Stimulated activated CD4-positive, alpha-beta T cell treated with anti-CD3 and anti-CD28 coated beads, Interleukin-15, amount 100 ng/mL, for 48 hours (primary cell): ENCODE results near the gene MGAT4C.
"Not testable (repeated sequence)": the region's sequence is repeated elsewhere in the genome, so short reads cannot be mapped to it uniquely, and the experiment has no call there.

Experiments
- DNase-seq, 2 donors: peaks; one replicate each; pipeline ENCODE4 v3.0.0-alpha.2; 2020; ENCODE audit warnings: low read depth in 2 of 2

Gene MGAT4C

GRCh38 chr12:86256163-86256562 lies at the start of gene MGAT4C:
MGAT4C (minus strand) TSS chr12:86256391.
- DNase-seq: no peak

GRCh38 chr12:86296396-86296795 lies 40.2 kb upstream of the MGAT4C start:
- not testable (repeated sequence) for DNase-seq

- DNase-seq: no peak
Measured at GRCh38 chr12:86293682-86294240, 37.6 kb upstream of the MGAT4C start.

GRCh38 chr12:86292480-86292879 lies 36.3 kb upstream of the MGAT4C start:
- no peak for DNase-seq

- DNase-seq: no peak
Measured at GRCh38 chr12:86290615-86291014, 34.4 kb upstream of the MGAT4C start.

GRCh38 chr12:86286119-86286518 lies 29.9 kb upstream of the MGAT4C start:
- no peak for DNase-seq

GRCh38 chr12:86283620-86284019 lies 27.4 kb upstream of the MGAT4C start:
- DNase-seq: no peak

GRCh38 chr12:86275356-86275755 lies 19.2 kb upstream of the MGAT4C start:
- no peak for DNase-seq

GRCh38 chr12:86265329-86265695 lies 9.1 kb upstream of the MGAT4C start:
- no peak for DNase-seq

GRCh38 chr12:86264451-86265328 lies 8.5 kb upstream of the MGAT4C start:
- DNase-seq: no peak

- DNase-seq: no peak
Measured at GRCh38 chr12:86261578-86261977, 5.4 kb upstream of the MGAT4C start.

GRCh38 chr12:86261142-86261541 lies 5.0 kb upstream of the MGAT4C start:
- no peak for DNase-seq

- no peak for DNase-seq
Measured at GRCh38 chr12:86260183-86260582, 4.0 kb upstream of the MGAT4C start.

- no peak for DNase-seq
Measured at GRCh38 chr12:86257134-86257533, 943 bp upstream of the MGAT4C start.

GRCh38 chr12:86254399-86255107 lies 1.6 kb downstream of the MGAT4C start:
- DNase-seq: no peak

GRCh38 chr12:86249851-86250250 lies 6.3 kb downstream of the MGAT4C start:
- no peak for DNase-seq

- no peak for DNase-seq
Measured at GRCh38 chr12:86249276-86249675, 6.9 kb downstream of the MGAT4C start.

GRCh38 chr12:86247871-86248270 lies 8.3 kb downstream of the MGAT4C start:
- no peak for DNase-seq

GRCh38 chr12:86241600-86241999 lies 14.6 kb downstream of the MGAT4C start:
- no peak for DNase-seq

GRCh38 chr12:86234316-86234855 lies 21.8 kb downstream of the MGAT4C start:
- no peak for DNase-seq

- no peak for DNase-seq
Measured at GRCh38 chr12:86233126-86233525, 23.1 kb downstream of the MGAT4C start.

- no peak for DNase-seq
Measured at GRCh38 chr12:86230516-86231146, 25.6 kb downstream of the MGAT4C start.
